CD4-positive, alpha-beta T cell (primary cell): Measurements from ENCODE around the gene TRAPPC6A. TPM values are rescaled to one million over a fixed set of nuclear protein-coding genes. Genes with fewer than 3 reads are reported as not detected.

Experiments
- ATAC-seq: fragments of 200-7000 bp; cut with Tn5 transposase; one replicate; pipeline ENCODE4 v1.10.0; 2022; ENCODE audit warnings: mild to moderate bottlenecking; ENCODE audit not compliant: poor library complexity
- CTCF ChIA-PET: fragments of 350-600 bp; sonication (Branson Sonifier 250); formaldehyde crosslinking; loops from one replicate; lab custom pipeline; 2021; ENCODE audit warnings: antibody characterized with exemption, inconsistent platforms; lab: Charles Lee
- POLR2A ChIA-PET: fragments of 350-600 bp; sonication (Branson Sonifier 250); formaldehyde crosslinking; loops from one replicate; lab custom pipeline; 2021; ENCODE audit warnings: antibody characterized with exemption, inconsistent platforms; lab: Charles Lee
- DNase-seq, 14 experiments: peaks; one replicate each; pipeline ENCODE4 v3.0.0-alpha.2; 2013 to 2020; ENCODE audit warnings: mixed read lengths in 2 of 14
- H3K27ac ChIP-seq, 2 donors: one replicate each; pipeline versions ENCODE4 v1.5.1 to v1.7.0; 2013; ENCODE audit warnings: low read length in 2 of 2, low read depth in 1 of 2, mild to moderate bottlenecking in 1 of 2
- H3K27me3 ChIP-seq, 2 experiments: 1 replicate in 1 of 2; 2 replicates in 1 of 2; pipeline versions ENCODE4 v1.6.1 to v1.7.0; 2013; ENCODE audit warnings: low read length in 2 of 2, control low read depth in 1 of 2, mild to moderate bottlenecking in 1 of 2, moderate library complexity in 1 of 2; ENCODE audit not compliant: insufficient read depth in 2 of 2, control insufficient read depth in 1 of 2
- H3K36me3 ChIP-seq: one replicate; pipeline ENCODE4 v1.6.1; 2013; ENCODE audit warnings: low read length, control low read depth; ENCODE audit not compliant: insufficient read depth
- H3K4me1 ChIP-seq: one replicate; pipeline ENCODE4 v1.6.1; 2013; ENCODE audit warnings: low read length, control low read depth; ENCODE audit not compliant: insufficient read depth
- H3K4me3 ChIP-seq: one replicate; pipeline ENCODE4 v1.5.1; 2013; ENCODE audit warnings: mild to moderate bottlenecking, low read length, moderate library complexity
- H3K9me3 ChIP-seq, 2 experiments: 1 replicate in 1 of 2; 2 replicates in 1 of 2; pipeline versions ENCODE4 v1.6.1 to v1.7.0; 2013; ENCODE audit warnings: low read length in 2 of 2, mild to moderate bottlenecking in 2 of 2, control low read depth in 1 of 2, moderate library complexity in 1 of 2; ENCODE audit not compliant: control insufficient read depth in 1 of 2, insufficient read depth in 1 of 2
- H3K27ac Mint-ChIP-seq: one replicate; pipeline ENCODE4 v1.8.0; 2020; ENCODE audit warnings: mixed read lengths
- H3K27me3 Mint-ChIP-seq: one replicate; pipeline ENCODE4 v1.8.0; 2021; ENCODE audit warnings: mixed read lengths
- H3K36me3 Mint-ChIP-seq: one replicate; pipeline ENCODE4 v1.8.0; 2021; ENCODE audit warnings: low read depth, mixed read lengths
- H3K4me1 Mint-ChIP-seq: one replicate; pipeline ENCODE4 v1.8.0; 2021; ENCODE audit warnings: low read depth, mixed read lengths
- H3K4me3 Mint-ChIP-seq: one replicate; pipeline ENCODE4 v1.8.0; 2020; ENCODE audit warnings: mild to moderate bottlenecking, mixed read lengths
- H3K9me3 Mint-ChIP-seq: one replicate; pipeline ENCODE4 v1.8.0; 2020; ENCODE audit warnings: mixed read lengths
- CTCF ChIP-seq: fragments of 200-600 bp; IDR thresholded peaks from one replicate; pipeline ENCODE4 v1.8.0; 2022; ENCODE audit warnings: antibody characterized with exemption, mild to moderate bottlenecking
- intact Hi-C, 2 experiments: fragments of 100-400 bp; cut with DNase I in 1 of 2; cut with micrococcal nuclease in 1 of 2; formaldehyde crosslinking; loops; one replicate each; pipeline versions ENCODE4 v1.15.1 to v1.9.0; 2023 to 2025; cut with DNase I, micrococcal nuclease
- total RNA-seq, 174 experiments: library from RNA in 2 of 174; stranded (reverse) in 2 of 174; gene quantifications; one replicate each; pipeline ENCODE4 v1.2.3 and lab custom pipeline; 2021 to 2026

TRAPPC6A gene
- total RNA-seq, 2 experiments from 2014 or later, result 32.0 to 38.8 TPM

DNA sequence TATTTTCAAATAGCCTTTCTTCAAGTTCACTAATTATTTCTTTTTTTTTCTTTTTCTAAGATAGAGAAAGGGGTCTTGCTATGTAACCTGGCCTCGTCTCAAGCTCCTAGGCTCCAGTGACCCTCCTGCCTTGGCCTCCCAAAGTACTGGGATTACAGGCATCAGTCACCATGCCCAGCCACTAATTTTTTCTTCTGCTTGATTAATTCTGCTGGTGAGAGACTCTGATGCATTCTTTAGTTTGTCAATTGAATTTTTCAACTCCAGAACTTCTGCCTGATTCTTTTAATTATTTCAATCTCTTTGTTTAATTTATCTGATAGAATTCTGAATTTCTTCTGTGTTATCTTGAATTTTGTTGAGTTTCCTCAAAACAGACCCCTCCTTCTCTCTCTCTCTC lies 11.9 kb upstream of the TRAPPC6A start:
- no peaks in the 10 kb centered on the region for H3K27me3 Mint-ChIP-seq
- no peaks in the 10 kb centered on the region for H3K36me3 Mint-ChIP-seq
- CTCF ChIA-PET, result no interaction called here
- no peak overlapping the region for H3K4me3 ChIP-seq
- H3K4me3 Mint-ChIP-seq, result no peak overlapping the region
- H3K9me3 Mint-ChIP-seq, result no peaks in the 10 kb centered on the region
- H3K9me3 ChIP-seq, result peaks cover 0 to 4% of the 10 kb centered on the region in 2 experiments
- no peaks in the 10 kb centered on the region for H3K36me3 ChIP-seq
- intact Hi-C loops, result loop anchor here (5.0 to 10.0 kb wide), 4 partner anchors 63 to 715 kb away; partner anchors contain the start of gene MYPOP (in 1 of the 2)
- H3K4me1 Mint-ChIP-seq, result peaks cover 7% of the 10 kb centered on the region
- H3K27ac Mint-ChIP-seq, result no peak overlapping the region
- no peak for ATAC-seq
- no peak overlapping the region for H3K27ac ChIP-seq
- POLR2A ChIA-PET, result no interaction called here
- TF ChIP-seq CTCF, result no peak
- no peak for DNase-seq
- peaks cover 6% of the 10 kb centered on the region for H3K4me1 ChIP-seq
- H3K27me3 ChIP-seq, result no peaks in the 10 kb centered on the region

GRCh38 chr19:45187421-45188100 lies 9.5 kb upstream of the TRAPPC6A start:
- POLR2A ChIA-PET, result interaction anchor here (0.7 to 2.0 kb wide), 3 partner anchors 9 to 95 kb away, joined by 3 to 14 read pairs (median 9); partner anchors contain the start of genes BLOC1S3, PPP1R37 and TRAPPC6A
- Histone ChIP-seq H3K27ac (no peak overlapping the region), H3K4me3 (no peak overlapping the region), H3K36me3 (peaks cover 3% of the 10 kb centered on the region), H3K27me3 (no peaks in the 10 kb centered on the region), H3K9me3 (peaks cover 0 to 4% of the 10 kb centered on the region in 2 experiments), H3K4me1 (peaks cover 12% of the 10 kb centered on the region)
- DNase-seq (peak in 5 of 14 experiments; percentile 21 to 72 (median 66)), ATAC-seq (peak; percentile 95)
- Mint-ChIP-seq H3K27ac (no peak overlapping the region), H3K36me3 (no peaks in the 10 kb centered on the region), H3K4me1 (peaks cover 13% of the 10 kb centered on the region), H3K27me3 (no peaks in the 10 kb centered on the region), H3K9me3 (no peaks in the 10 kb centered on the region), H3K4me3 (no peak overlapping the region)
- intact Hi-C loops, result loop anchor here (1.0 to 10.0 kb wide), 5 partner anchors 60 to 717 kb away; partner anchors contain the start of gene MYPOP (in 1 of the 2)
- CTCF ChIA-PET, result interaction anchor here (1.3 kb wide), 1 partner anchor 9 kb away, joined by 5 read pairs; the partner anchor contains the start of genes BLOC1S3 and TRAPPC6A
- peak; percentile 77 for TF ChIP-seq CTCF

DNA sequence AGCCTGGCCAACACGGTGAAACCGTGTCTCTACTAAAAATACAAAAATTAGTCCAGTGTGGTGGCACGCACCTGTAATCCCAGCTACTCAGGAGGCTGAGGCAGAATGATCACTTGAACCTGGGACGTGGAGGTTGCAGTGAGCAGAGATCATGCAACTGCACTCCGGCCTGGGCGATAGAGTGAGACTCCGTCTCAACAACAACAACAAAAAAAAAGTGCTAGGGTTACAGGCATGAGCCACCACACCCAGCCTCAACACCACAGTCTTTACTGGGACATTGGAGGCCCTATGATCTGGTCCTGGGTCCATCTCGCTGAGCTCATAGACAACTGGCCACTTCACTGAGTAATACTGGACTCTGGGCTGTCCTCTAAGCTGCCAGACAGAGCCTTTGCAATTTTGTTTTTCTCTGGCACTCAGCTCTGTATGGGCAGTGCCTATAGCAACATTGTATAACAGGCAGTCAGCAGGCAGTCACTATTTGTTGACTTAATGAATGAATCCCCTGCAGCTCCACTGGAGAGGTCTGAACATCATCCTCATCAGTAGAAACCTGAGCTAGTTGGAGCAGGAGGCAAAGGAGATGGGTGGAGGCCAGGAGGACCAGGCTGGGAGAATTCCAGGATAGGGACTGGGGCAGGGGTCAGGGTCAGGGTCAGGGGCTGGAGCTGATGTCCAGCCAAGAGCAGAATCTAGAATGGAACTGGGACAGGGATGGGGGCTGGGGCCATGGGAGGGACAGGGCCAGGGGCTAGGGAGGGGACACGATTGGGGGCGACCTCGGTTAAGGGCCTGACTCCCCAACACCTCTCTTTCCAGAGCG lies 8.7 kb upstream of the TRAPPC6A start:
- no peak overlapping the region for H3K27ac Mint-ChIP-seq
- H3K9me3 Mint-ChIP-seq, result no peaks in the 10 kb centered on the region
- H3K36me3 Mint-ChIP-seq, result peaks cover 2% of the 10 kb centered on the region
- H3K4me3 ChIP-seq, result no peak overlapping the region
- no peak overlapping the region for H3K27ac ChIP-seq
- intact Hi-C loops, result loop anchor here (1.0 to 10.0 kb wide), 5 partner anchors 59 to 718 kb away; partner anchors contain the start of gene MYPOP (in 1 of the 2)
- POLR2A ChIA-PET, result interaction anchor here (0.7 to 2.0 kb wide), 3 partner anchors 8 to 95 kb away, joined by 3 to 14 read pairs (median 9); partner anchors contain the start of genes BLOC1S3, PPP1R37 and TRAPPC6A
- ATAC-seq (no peak), DNase-seq (no peak)
- peaks cover 18% of the 10 kb centered on the region for H3K4me1 ChIP-seq
- H3K4me1 Mint-ChIP-seq, result peaks cover 17% of the 10 kb centered on the region
- H3K27me3 Mint-ChIP-seq, result no peaks in the 10 kb centered on the region
- no peaks in the 10 kb centered on the region for H3K27me3 ChIP-seq
- no peak overlapping the region for H3K4me3 Mint-ChIP-seq
- no peak for TF ChIP-seq CTCF
- CTCF ChIA-PET, result interaction anchor here (1.3 kb wide), 1 partner anchor 8 kb away, joined by 5 read pairs; the partner anchor contains the start of genes BLOC1S3 and TRAPPC6A
- peaks cover 0 to 4% of the 10 kb centered on the region in 2 experiments for H3K9me3 ChIP-seq
- peaks cover 7% of the 10 kb centered on the region for H3K36me3 ChIP-seq
